HCEC 1CT (cell line): ENCODE data around the gene SHROOM2.
A peak's percentile ranks its signal among the peaks of the same experiment; 100 is the strongest.

ENCODE experiments used
- DNase-seq: peaks from one replicate; pipeline ENCODE4 v3.0.0-alpha.2; 2017

SHROOM2 gene

DNA sequence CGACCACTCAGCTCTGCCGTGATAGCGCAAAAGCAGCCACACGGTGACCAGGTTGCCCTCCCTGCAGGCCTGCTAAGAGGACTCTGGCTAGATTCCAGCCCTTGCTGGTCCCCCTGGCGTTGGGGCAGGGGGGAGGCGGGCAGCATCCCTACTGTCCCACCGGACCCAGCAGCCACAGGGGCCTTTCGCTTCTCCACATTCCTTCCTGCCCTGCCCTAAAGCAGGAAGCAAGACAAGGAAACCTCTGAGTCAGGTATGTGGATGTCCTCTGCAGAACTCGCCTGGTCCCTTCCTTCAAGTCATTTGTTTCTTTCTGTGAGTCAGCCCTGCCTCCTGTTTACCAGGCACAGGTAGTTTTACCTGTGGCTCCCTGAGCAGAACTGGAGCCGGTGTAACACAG, 120.7 kb downstream of the SHROOM2 start:
- DNase-seq = no peak

DNA sequence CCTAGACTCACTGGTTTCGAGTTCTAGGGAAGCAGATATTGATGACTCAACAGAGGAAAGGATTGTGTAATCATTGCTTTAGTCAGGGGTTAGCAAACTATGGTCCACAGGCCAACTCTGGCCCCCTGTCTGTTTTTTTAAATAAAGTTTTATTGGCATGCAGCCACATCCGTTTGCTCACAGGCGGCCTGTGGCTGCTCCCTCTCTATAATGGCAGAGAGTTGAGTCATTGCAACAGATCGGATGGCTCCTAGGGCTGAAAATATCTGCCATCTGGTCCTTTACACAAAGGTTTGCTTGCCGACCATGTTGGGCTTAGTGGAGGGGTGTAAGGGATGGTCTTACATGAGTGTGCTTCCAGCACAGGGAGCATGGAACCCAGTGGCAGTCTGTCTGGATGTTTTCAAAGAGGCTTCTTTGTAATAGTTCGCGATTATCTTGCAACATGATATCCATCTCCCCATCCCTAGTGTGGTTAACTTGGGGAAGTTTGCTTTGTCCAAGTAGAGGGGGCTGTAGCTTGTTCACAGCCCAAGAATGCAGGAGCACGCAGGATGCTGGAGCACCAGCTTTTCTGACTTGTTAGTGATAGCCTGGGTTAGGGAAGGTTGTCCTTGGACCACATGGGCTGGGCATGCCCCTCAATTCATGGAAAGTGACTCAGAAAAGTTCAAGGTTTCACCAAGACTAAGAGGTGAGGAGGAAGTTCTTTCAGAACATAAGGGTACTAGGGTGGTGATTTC, 121.6 kb downstream of the SHROOM2 start:
- peak; percentile 79 for DNase-seq

DNA sequence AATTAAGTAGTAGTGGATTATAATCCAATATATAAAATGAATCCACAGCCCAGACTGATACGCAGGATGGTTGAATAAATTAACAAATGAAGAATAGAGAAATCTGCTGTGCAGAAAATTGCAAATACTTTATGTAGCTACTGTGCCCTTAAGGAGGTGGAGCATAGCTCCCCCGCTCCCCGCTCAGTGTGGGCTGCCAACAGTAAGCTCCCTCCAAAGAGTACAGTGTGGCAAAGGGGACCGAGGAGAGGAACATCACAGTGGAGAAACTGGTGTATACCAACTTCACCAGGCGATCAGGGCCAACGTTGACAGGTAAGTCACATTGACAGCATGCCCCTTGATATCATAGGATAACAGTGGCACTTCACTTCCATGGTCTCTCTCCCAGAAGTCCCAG, 123.0 kb downstream of the SHROOM2 start:
- no peak for DNase-seq

DNA sequence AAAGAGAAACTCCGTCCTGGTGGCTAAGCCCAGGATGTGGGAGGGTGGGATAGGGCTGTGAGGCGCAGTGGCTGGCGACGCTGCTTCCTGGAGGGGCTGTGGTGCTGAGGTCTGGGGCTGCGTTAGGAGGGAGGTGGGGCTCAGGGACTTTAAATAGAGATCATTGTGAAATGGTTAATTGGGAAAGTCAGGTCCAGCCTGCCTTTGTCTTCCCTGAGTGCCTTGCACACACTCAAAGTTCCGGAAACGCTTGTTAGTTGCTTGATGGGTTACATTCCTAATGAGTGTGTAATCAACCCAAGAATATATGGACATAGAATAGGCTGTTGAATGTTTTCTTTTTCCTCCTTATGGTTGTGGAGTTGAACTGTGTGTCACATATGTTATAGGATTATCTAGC, 125.3 kb downstream of the SHROOM2 start:
- DNase-seq = peak; percentile 70

DNA sequence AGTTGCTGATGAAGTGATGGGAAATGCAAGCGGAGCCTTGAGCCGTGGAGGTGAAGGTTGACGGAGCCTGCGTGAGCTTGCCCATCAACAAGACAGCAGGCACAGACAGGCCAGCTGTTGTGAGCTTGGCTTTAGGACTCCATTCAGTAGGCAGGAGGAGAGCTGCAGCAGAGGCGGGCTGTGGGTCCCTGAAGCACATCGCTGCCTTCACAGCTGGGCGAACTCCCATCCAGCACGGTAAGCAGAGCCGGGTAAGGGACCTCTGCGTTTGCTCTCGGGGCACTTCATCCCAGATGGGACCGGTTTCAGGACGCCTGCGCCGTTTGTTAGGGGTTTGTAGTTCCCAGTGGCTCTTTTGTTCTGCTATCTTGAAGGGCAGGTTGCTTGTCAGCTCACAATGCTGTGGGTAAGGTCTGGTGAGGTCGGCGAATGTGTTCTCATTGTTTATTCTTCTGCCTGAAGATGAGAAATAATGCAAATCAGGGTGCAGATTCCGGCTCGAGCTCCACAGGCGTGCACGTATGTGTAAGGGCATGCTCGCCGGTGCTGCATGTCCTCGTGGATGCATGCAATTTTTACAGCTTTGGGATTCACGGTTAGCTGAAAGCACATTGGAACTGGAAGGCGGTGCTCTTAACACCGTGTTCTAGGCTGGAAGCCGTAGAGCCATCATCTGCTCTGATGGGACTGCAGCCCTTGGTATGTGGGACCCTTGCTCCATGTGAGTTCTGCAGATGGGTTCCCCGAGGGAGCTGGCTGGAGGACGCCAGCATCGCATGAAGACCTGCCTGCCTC, 126.3 kb downstream of the SHROOM2 start:
- no peak for DNase-seq

DNA sequence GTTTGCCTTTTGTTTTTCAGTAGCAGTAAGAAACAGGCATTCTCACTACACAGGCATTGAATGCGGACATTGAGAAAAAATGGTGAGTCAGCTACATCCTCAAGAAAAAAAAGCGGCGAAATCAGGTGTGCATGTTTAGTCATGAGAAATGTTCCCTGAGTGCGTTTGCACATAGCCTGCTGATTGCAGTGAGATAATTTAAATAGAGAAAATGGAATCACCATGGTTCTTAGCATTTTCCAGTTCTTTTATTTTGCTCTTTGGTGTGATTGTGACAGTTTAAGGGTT, 126.9 kb downstream of the SHROOM2 start:
- no peak for DNase-seq

DNA sequence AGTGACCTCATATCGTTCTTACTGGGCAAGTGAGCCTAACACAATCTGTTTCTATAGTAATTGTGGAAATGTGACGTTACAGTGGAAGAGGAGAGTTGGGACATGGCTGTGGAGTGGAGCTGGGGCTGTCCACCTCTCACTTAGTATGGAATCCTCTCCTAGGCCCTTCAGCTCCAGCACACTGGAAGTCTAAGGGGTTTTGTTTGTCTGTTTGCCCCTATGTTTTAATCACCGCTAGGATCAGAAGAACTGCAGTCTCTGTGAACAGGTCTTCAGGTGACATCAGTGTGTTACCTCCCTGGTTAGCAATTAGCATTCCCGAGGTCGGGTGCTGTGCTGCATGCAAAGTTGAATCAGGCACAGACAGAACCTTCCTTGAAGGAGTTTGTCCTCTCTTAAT, 131.6 kb downstream of the SHROOM2 start:
- no peak for DNase-seq

DNA sequence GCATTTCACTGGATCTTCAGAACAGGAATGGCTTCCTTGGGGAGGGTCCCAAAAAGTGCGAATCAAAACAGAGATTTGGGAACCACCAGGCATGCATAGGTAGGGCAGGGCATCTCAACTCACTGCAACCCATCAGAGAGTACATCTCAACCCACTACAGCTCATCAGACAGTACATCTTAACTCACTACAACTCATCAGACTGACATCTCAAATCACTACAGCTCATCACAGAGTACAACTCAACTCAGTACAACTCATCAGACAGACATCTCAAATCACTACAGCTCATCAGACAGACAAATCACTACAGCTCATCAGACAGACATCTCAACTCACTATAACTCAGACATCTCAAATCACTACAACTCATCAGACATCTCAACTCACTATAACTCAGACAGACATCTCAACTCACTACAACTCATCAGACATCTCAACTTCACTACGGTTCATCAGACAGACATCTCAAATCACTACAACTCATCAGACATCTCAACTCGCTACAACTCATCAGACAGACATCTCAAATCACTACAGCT, 133.5 kb downstream of the SHROOM2 start:
- DNase-seq = no peak

DNA sequence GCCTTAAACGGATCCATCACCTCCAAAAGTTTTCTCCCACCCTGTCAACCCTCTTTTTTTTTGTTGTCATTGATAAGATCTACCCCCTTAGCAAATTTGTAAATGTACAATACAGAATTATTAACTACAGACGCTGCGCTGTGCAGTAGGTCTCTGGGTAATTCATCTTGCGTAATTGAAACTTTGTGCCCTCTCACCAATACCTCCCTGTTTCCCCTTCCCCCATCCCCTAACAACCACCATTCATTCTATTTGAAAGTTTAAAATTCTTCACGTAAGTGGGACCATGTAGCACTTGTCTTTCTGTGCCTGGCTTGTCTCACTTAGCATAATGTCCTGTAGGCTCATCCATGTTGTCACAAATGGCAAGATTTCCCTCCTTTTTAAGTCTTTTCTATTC, 135.2 kb downstream of the SHROOM2 start:
- no peak for DNase-seq

DNA sequence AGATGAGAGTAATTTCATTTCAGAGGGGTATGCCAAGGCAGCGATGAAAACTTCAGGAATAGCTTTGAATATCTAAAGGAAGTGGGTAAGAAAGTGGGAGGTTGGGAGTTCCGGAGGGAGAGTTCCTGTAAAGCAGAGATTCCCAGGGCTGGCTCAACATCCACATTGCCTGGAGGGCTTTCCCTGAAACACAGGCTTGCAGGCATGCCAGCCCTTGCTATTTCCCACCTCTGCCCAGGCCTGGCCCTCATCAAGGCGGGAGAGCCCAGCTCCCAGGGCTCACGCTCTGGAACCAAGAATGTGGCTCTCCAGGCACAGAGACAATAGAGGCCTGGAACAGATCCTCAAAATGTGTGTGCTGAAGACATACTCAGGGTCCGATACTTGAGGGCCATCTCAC, 137.1 kb downstream of the SHROOM2 start:
- DNase-seq = no peak

DNA sequence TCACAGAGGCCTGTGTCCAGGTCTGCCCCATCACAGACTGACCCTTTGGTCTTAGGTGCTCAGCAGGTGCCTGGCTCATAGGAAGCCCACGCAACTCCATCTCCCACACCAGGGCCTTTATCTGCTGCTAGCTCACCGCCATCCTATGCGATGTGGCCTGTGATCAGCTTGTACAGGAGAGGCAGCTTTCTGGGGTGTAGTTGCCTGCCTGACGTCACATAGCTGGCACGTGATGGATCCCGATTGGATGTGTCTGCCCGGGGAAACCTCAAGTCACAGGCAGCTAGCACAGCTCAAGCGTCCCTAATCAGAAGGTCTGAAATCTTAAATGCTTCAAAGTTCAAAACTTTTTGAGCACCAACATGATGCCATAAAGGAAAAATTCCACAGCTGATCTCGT, 139.8 kb downstream of the SHROOM2 start:
- DNase-seq = no peak

DNA sequence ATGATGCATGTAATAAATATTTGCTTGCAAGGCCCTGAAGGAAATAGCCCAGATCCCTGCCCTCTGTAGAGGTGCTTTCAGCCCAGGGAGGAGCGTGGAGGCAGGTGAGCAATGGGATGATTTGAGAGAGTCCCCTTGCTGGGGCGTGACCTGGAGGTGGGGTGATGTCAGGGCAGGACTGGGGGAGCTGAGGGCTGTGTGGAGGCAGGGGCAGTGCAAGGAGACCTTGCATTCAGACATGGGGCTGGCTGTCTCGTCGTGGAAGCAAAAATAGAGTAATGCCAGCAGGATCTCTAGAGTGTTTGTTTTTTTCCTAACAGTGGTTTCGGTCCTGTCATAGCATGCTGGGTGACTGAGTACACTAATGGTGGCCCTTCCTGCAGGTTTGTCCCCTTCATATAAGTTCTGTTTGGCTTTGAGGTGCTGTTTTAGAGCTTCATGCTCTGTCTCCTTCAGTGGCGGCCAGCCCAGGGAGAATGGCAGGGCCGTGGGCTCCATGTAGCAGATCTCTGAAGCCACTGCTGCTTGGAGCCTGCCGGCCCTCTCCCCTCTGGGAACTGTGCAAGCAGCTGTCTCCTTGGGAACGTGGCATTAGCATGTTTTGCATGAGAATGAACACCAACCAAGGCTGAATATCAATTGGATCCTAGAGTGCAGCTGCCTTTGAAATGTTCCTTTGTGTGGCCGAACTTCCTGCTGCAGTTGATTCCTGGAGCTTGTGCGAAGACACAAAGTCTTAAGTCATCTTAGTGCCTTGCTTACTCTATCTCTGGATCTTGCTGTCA, 141.7 kb downstream of the SHROOM2 start:
- no peak for DNase-seq

DNA sequence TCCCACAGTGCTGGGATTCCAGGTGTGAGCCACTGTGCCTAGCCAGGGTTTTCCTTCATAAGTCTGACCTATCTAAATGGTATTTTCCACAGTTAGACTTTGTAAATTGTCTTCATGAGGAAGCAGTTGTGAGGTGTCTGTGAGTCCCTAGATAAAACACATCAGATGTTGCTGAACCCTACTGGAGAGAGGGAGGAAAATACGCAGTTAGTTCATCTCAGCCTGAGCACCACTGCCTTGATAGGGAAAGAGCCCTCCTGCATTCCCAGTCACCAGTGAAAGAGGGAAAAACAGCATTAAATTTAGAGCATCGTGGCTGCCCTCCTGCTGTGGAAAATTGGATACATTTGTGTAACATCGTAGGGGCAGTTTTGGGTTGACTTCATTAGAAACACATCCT, 149.2 kb downstream of the SHROOM2 start:
- no peak for DNase-seq

DNA sequence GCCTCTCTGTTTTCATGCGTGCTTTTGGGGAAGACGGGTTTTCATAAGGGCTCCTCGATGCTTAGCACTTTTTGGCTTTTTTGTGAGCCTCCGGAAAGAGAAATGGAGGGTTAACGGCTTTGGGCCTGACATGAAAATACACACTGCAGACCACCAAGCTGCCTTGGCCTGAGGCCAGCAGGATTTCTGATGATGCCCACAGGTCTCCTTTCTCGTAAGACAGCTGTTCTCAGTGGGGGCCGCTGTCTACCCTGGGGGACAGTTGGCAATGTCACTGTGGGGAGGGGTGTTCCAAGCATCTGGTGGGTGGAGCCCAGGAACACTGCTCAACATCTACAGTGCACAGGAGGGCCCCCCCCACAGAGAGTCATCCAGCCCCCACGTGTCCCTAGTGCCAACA, 151.5 kb downstream of the SHROOM2 start:
- no peak for DNase-seq

DNA sequence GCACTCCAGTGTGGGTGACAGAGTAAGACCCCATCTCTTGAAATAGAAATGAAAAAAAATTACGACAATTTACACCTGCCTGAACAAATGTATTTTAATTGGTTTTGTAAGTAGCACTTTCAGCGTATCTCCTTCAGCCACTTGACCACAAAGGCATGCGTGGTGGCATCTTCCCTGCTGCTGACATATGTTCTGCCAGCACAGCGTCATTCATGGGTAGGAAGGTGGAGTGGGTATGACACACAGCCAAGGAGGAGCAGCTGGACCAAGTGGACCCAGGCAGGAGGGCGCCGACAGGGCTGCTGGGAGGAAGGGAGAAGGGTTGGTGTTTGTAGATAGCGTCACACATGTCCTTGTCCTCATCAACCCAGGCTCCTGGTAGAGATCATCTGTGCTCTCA, 152.3 kb downstream of the SHROOM2 start:
- no peak for DNase-seq

DNA sequence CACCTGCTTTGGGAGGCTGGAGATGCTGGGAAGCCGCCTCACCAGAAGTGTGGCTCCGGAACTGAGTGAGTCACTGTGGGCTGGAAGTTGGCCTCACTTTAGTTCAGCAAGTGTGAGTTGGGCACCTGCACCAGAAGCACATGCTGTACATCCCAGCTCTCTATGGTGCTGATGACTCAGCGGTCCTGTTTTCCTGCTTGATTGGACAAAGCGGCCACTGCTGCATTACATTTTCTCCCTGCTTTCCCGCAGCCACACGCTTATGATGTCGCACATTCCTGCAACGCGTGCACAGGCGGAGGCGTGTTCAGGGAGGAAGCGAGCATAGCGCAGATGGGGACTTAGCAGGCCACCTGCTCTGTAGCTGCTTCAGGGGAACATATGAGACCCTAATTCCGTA, 154.2 kb downstream of the SHROOM2 start:
- DNase-seq = peak; percentile 1

DNA sequence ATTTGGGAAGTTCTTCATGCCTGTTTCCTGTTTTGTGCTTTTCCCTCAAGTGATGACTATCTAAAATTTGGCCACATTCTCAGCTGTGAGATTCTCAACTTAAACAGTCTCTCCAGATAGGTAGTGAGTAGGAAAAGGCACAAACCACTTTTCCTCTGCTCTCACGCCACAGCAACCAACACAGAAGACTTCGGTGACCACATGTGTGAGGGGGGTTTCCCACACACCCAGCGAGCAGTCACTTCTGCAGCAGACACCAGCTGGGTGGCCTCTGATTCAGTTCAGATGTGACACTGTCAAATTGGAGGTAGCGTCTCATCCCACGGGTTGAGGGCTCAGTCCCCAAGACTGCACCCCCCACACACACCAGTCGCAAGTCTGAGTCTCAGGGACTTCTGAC, 155.9 kb downstream of the SHROOM2 start:
- DNase-seq = no peak

DNA sequence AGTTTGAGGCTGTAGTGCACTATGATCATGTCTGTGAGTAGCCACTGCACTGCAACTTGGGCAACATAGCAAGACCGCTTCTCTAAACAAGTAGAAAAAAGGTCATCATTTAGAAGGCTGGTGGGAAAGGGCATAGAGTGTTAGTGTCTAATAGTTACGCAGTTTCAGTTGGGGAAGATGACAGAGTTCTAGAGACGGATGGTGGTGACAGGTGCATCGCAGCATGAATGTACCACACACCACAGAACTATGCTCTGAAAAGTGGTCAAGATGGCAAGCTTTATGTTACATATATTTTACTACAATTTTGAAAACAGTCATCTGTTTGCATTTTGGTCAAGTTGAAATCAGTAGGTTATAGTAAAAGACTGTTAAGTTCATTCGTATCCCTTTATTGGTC, 157.2 kb downstream of the SHROOM2 start:
- no peak for DNase-seq

DNA sequence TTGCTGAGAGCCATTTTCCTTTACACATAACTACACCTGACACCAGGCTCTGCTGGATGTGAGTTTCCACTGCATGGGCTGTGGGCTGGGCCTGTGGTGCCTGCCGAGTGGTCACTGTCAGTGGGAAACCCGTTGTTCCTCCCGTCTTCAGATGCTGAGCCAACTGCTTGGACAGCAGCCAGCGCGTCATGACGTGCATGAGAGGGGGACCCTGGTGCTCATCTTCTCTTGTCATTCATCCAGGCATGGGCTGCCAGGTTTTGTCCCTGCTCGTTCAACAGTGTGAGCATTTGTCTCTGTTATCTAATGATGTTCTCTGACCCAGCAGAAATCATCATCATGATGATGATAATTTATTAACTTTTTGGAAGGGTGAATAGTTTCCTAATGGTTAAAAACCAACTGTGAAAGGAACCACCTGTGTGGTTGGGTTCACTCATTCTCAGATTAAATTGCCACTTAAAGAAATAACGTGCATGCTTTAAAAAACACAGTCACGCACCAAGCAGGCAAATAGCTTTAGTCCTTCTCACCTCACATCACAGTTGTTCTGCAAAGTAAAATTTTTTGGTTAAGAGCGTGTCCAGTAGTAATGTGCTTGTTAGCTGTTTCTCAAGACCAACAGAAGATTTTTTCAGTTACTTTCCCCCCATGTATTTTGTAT, 161.0 kb downstream of the SHROOM2 start:
- DNase-seq = no peak

DNA sequence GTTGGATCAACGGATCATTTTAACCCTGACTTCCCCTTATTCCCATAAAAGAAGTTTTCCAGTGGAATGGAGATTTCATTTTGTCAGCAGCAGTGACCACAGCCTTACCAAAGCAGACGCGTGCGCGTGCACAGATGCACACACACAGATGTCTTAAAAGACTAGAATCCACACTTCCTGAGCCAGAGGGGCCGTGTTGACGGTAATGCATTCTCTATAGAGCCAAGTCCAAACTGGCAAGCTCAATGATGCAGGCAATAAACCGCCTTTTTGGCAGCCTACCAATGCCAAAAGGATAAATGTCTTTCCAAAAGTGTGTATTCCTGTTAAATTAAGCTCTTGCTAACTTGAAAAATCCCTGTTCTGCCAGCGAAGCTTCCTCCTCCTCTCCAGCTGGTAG, 162.2 kb downstream of the SHROOM2 start:
- DNase-seq = no peak

DNA sequence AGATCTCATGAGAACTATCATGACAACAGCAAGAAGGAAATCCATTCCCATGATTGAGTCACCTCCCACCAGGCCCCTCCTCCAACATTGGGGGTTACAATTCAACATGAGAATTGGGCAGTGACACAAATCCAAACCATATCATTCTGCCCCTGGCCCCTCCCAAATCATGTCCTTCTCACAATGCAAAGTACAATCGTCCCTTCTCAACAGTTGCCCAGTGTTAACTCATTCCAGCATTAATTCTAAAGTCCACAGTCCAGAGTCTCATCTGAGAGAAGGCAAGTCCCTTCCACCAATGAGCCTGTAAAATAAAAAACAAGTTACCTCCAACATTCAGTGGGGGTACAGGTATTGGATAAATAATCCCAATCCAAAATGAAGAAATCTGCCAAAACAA, 166.1 kb downstream of the SHROOM2 start:
- no peak for DNase-seq

DNA sequence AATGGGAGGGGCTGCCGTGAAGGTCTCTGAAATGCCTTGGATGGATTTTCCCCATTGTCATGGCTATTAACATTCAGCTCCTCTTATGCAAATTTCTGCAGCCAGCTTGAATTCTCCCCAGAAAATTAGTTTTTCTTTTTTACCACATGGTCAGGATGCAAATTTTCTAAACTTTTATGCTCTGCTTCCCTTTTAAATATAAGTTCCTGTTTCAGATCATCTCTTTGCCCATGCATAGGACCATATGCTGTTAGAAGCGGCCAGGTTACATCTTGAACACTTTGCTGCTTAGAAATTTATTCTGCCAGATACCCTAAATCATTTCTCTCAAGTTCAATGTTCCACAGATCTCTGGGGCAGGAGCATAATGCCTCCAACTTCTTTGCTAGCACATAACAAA, 167.2 kb downstream of the SHROOM2 start:
- no peak for DNase-seq

DNA sequence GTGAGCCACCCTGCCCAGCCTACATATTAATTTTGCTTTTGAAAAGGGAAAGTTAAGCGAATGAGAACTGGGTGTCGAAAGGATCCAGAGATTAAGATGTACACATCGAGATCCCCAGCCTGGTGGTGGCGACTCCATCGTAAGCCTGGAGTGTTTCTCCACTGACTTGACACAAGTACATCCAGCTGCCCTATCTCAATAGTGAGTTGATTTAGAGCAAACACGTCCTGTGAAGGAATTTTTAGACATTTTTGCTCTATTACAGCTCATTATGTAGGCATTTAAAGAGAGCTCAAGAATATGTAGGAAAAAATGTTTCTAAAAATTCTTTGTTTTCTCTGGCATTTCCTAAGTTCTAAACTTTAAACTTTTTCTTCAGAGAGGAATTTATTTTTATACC, 169.3 kb downstream of the SHROOM2 start:
- peak; percentile 57 for DNase-seq
